HEK293T (cell line): ENCODE results near the gene ATP1A3.
A peak's percentile ranks its signal among the peaks of the same experiment; 100 is the strongest.
"Not testable (repeated sequence)": the region's sequence is repeated elsewhere in the genome, so short reads cannot be mapped to it uniquely, and the experiment has no call there.

Experiments used
- CTCF ChIA-PET: fragments of 350-600 bp; formaldehyde crosslinking; extraction: SDS; loops from one replicate; lab custom pipeline; 2021; ENCODE audit warnings: antibody characterized with exemption, inconsistent platforms; lab: Yijun Ruan, JAX
- POLR2A ChIA-PET: fragments of 350-600 bp; formaldehyde crosslinking; extraction: SDS; loops from one replicate; lab custom pipeline; 2020; ENCODE audit warnings: antibody characterized with exemption, inconsistent platforms; lab: Yijun Ruan, JAX
- DNase-seq: peaks from one replicate; pipeline ENCODE4 v3.0.0; 2012; ENCODE audit warnings: mixed read lengths; ENCODE audit errors: extremely low spot score
- ARNT ChIP-seq: fragments of 450-650 bp; IDR thresholded peaks from 2 replicates; pipeline ENCODE4 v1.6.1; 2017; ENCODE audit warnings: mild to moderate bottlenecking
- BHLHE40 ChIP-seq: fragments of 450-650 bp; IDR thresholded peaks from 2 replicates; pipeline ENCODE4 v1.6.1; 2016; ENCODE audit warnings: mild to moderate bottlenecking, moderate library complexity, borderline replicate concordance
- CTBP1 ChIP-seq: fragments of 450-650 bp; IDR thresholded peaks from 2 replicates; pipeline ENCODE4 v1.6.1; 2016; ENCODE audit warnings: borderline replicate concordance
- ELF4 ChIP-seq: fragments of 450-650 bp; IDR thresholded peaks from 2 replicates; pipeline ENCODE4 v1.6.1; 2017; ENCODE audit warnings: antibody characterized with exemption
- FOXA1 ChIP-seq: fragments of 450-650 bp; IDR thresholded peaks from 2 replicates; pipeline ENCODE4 v1.6.1; 2016; ENCODE audit warnings: mild to moderate bottlenecking
- FOXK2 ChIP-seq: fragments of 450-650 bp; IDR thresholded peaks from 2 replicates; pipeline ENCODE4 v1.6.1; 2016; ENCODE audit warnings: mild to moderate bottlenecking
- FOXM1 ChIP-seq: fragments of 450-650 bp; IDR thresholded peaks from 2 replicates; pipeline ENCODE4 v1.6.1; 2017; ENCODE audit warnings: mild to moderate bottlenecking, borderline replicate concordance
- HDGF ChIP-seq: fragments of 450-650 bp; IDR thresholded peaks from 2 replicates; pipeline ENCODE4 v1.6.1; 2017; ENCODE audit warnings: antibody characterized with exemption, borderline replicate concordance
- L3MBTL2 ChIP-seq: fragments of 450-650 bp; conservative IDR thresholded peaks from 2 replicates; pipeline ENCODE4 v1.6.1; 2016; ENCODE audit warnings: mild to moderate bottlenecking
- LEF1 ChIP-seq: fragments of 450-650 bp; IDR thresholded peaks from 2 replicates; pipeline ENCODE4 v1.6.1; 2017; ENCODE audit warnings: mild to moderate bottlenecking, borderline replicate concordance
- NFRKB ChIP-seq: fragments of 450-650 bp; IDR thresholded peaks from 2 replicates; pipeline ENCODE4 v1.6.1; 2016; ENCODE audit warnings: mild to moderate bottlenecking, moderate library complexity
- SP1 ChIP-seq: fragments of 450-650 bp; IDR thresholded peaks from 2 replicates; pipeline ENCODE4 v1.6.1; 2017
- SUZ12 ChIP-seq: fragments of 450-650 bp; IDR thresholded peaks from 2 replicates; pipeline ENCODE4 v1.6.1; 2016; ENCODE audit warnings: mild to moderate bottlenecking
- TARDBP ChIP-seq: fragments of 450-650 bp; IDR thresholded peaks from 2 replicates; pipeline ENCODE4 v1.6.1; 2016
- ZNF384 ChIP-seq: fragments of 450-650 bp; IDR thresholded peaks from 2 replicates; pipeline ENCODE4 v1.6.1; 2016
- TF ChIP-seq, protein P1 (sequence below): fragments of 450-650 bp; IDR thresholded peaks from 2 replicates; pipeline ENCODE4 v1.6.1; 2016

Gene ATP1A3

DNA sequence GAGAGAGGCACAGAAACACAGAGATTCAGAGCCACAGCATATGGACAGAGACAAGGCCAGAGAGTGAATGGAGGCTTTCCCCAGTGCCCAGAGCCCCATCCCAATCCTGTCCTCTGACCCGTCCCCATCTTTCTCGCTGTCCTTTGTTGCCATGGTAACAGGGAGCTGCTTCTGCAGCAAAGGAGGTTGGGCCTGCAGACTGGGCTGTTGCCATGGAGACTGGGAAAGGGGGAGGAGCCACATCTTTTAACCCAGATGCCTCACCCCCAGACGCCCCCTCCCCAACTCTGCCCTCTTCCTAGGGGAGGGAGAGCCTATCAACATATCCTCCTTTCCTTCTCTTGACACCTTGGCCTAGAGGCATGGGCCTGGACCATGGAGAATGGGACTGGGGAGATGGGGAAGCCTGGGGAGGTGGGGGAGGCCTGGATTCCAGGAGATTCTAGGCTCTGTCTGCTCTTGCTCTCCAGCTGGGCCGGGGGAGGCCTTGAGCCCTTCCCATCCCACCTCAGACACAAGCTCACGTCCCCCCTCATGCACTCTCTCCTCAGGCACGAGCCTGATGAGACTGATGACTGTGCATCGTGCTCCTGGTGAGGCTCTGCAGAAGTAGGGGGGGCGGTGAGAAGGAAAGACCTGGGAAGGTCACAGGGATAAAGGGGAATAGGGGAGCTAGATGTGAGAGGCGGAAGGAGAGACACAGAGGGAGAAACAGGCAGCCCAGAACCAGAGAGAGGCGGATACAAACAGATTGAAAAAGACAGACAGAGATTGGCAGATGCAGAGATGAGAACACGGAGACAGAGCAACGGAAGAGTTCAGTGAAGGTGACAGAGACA lies 2.1 kb upstream of the ATP1A3 start:
- TF ChIP-seq FOXA1: no peak
- no peak for TF ChIP-seq L3MBTL2
- no peak for TF ChIP-seq TARDBP
- TF ChIP-seq ELF4: no peak
- TF ChIP-seq SP1: no peak
- TF ChIP-seq LEF1: no peak
- TF ChIP-seq CTBP1: no peak
- TF ChIP-seq, protein P1, sequence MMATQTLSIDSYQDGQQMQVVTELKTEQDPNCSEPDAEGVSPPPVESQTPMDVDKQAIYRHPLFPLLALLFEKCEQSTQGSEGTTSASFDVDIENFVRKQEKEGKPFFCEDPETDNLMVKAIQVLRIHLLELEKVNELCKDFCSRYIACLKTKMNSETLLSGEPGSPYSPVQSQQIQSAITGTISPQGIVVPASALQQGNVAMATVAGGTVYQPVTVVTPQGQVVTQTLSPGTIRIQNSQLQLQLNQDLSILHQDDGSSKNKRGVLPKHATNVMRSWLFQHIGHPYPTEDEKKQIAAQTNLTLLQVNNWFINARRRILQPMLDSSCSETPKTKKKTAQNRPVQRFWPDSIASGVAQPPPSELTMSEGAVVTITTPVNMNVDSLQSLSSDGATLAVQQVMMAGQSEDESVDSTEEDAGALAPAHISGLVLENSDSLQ: no peak
- TF ChIP-seq FOXM1: no peak
- TF ChIP-seq ZNF384: no peak
- no peak for TF ChIP-seq BHLHE40
- no peak for TF ChIP-seq NFRKB
- TF ChIP-seq ARNT: no peak
- TF ChIP-seq FOXK2: no peak
- peak; percentile 38 for DNase-seq
- ChIA-PET CTCF (interaction anchor here (1.5 kb wide), 1 partner anchor 32 kb away, joined by 5 read pairs; no protein-coding TSS in a partner anchor), POLR2A (interaction anchor here (1.2 kb wide), 1 partner anchor 14 kb away, joined by 3 read pairs; no protein-coding TSS in a partner anchor)

DNA sequence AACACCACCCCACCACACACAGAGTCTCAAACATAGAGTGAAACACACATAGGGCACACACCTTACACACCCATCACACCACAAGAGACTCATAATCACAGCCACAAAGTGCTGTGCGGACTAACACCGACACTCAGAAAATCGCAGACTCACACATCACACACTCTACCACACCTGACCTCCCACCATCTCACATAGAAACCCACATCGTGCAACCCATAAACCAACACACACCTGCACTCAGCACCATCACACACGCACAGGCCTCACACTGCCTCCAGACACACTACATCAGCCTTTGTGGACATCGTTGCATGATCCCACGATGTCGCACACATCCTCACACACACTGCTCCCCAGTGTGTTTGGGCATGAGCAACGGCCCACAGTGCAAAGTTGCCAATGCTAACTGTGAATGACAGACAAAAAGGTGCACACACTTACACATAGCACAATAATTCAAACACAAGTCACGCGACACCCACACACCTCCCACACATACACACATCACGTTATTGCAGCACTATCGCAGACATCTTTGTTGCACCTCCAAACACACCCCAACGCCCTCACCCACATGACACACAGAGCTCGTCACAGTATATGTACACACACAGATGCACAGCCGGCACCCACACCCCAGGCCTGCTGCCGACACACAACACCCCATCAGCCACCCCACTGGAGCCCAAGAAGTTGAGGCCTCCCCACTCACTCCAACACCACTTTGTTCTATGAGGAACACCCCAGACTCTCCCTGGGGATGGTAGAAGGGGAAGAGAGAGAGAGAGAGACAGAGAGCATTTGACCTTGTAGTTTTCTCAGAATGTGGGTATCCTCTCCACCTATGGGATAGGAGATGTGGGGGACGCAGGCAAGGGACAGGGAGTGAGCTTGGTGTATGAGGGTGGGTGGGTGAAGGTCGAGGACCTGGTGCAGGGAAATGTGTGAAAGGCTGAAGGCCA lies 1.2 kb upstream of the ATP1A3 start:
- DNase-seq: no peak
- ChIA-PET POLR2A (no interaction called here), CTCF (interaction anchor here (1.5 kb wide), 1 partner anchor 33 kb away, joined by 5 read pairs; no protein-coding TSS in a partner anchor)
- no peak for TF ChIP-seq FOXM1
- TF ChIP-seq, protein P1: no peak
- TF ChIP-seq HDGF: no peak
- no peak for TF ChIP-seq NFRKB
- TF ChIP-seq TARDBP: no peak
- TF ChIP-seq ELF4: no peak
- TF ChIP-seq L3MBTL2: no peak
- TF ChIP-seq CTBP1: no peak

DNA sequence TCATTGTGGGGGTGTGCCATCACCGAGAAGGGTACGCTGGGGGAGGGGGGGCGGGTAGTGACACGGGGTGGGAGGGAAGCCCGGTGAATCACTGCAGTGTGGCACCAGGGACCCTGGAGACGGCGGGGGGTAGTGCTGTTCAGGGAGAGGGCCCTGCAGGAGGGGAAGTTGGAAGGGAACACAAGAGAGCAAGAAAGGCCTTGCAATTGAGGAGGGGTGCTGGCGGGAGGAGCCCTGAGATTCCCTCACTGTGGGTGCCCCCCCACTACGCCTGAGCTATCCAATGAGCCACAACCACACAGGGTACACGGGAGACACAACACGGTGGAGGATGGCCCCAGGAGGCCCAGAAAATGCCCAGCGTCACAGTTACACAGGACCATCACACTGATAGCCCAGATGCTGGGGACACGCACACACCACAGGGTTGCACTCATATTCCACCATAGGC lies 516 bp upstream of the ATP1A3 start:
- no peak for DNase-seq
- no peak for TF ChIP-seq FOXA1
- no peak for TF ChIP-seq ZNF384
- no peak for TF ChIP-seq LEF1
- TF ChIP-seq NFRKB: no peak
- no peak for TF ChIP-seq BHLHE40
- no peak for TF ChIP-seq FOXK2
- no peak for TF ChIP-seq CTBP1
- TF ChIP-seq FOXM1: no peak
- TF ChIP-seq SUZ12: no peak
- TF ChIP-seq HDGF: no peak
- ChIA-PET POLR2A (no interaction called here), CTCF (no interaction called here)

DNA sequence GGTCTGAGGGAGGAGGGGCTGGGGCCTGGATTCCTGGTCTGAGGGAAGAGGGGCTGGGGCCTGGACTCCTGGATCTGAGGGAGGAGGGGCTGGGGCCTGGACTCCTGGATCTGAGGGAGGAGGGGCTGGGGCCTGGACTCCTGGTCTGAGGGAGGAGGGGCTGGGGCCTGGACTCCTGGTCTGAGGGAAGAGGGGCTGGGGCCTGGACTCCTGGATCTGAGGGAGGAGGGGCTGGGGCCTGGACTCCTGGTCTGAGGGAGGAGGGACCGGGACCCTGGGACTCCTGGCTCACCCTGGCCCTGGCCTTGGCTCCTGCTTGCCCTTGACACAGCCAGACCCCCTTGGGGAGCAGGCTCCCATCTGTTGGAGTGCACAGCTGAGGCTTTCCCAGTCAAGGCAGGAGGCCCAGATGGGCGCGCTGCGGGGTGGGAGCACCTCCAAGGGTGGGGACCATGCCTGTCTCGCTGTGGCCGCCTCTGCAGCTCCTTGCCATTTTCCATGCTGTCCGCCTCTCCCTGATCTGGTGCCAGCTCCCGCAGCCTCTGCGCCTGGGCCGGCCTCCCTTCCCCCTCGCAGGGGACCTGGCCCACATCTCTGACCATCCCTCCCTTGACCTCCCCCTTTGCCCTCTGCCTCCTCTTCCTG lies 2.0 kb downstream of the ATP1A3 start:
- DNase-seq, POLR2A ChIA-PET: not testable (repeated sequence)
- CTCF ChIA-PET: interaction anchor here (0.6 kb wide), 1 partner anchor 39 kb away, joined by 3 read pairs; no protein-coding TSS in a partner anchor

DNA sequence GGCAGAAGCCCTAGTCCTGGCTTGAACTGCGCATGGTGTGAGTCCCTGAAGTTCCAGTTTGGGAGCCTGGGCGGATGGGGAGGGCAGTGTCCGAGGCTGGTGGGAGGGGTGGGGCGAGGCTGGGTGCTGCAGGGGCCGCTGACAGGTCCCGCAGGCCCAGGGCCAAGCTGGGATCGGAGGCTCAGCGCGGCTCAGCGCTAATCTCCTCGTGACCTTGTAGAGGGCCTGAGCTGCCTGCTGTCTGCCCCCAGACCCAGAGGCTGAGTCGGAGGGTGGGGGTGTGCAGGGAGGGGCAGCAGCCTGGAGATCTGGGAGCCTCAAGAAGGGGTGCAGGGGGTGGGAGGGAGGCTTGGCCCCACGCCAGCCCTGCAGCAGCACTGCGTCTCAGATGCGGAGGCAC lies 3.0 kb downstream of the ATP1A3 start:
- DNase-seq: no peak
- POLR2A ChIA-PET: interaction anchor here (0.7 kb wide), 1 partner anchor 38 kb away, joined by 3 read pairs; no protein-coding TSS in a partner anchor
- TF ChIP-seq ZNF384: no peak
- TF ChIP-seq FOXA1: no peak
- CTCF ChIA-PET: no interaction called here

DNA sequence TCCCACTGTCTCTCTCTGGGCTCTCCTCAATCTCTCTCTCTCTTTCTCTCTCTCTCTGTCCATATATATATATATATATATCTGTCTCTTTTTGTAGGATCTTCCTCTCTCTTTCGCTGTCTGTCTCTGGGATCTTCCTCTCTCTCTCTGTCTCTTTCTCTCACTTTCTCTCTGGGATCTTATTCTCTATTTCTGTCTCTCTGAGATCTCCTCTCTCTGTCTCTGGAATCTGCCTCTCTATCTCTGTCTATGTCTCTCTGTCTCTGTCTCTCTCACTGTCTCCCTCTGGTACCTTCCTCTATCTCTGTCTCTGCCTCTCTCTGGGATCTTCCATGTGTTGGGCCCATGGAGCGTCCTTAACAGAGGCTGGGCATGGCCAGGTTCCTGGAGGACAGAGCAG lies 3.4 kb downstream of the ATP1A3 start:
- DNase-seq: no peak
- ChIA-PET POLR2A (no interaction called here), CTCF (no interaction called here)
- TF ChIP-seq HDGF (no peak), FOXM1 (no peak), ARNT (no peak), FOXA1 (no peak), SP1 (no peak), CTBP1 (no peak), SUZ12 (no peak), NFRKB (no peak)
